Neural cell (in vitro differentiated cells): ENCODE data around the gene SH3PXD2B. TPM values are rescaled to one million over a fixed set of nuclear protein-coding genes. Genes with fewer than 3 reads are reported as not detected.

Experiments
- H2AFZ ChIP-seq: fragments of 200-600, 300-800 bp; sonication (generic), shearing (Covaris generic); 2 replicates; pipeline ENCODE4 v1.6.0; 2014; ENCODE audit warnings: low read depth, mild to moderate bottlenecking, antibody characterized with exemption, low read length, moderate library complexity
- H3F3A ChIP-seq: fragments of 200-600 bp; shearing (Covaris generic); 2 replicates; pipeline ENCODE4 v1.6.1; 2016; ENCODE audit warnings: mild to moderate bottlenecking, moderate library complexity, mixed read lengths, antibody characterized with exemption, low read length; ENCODE audit not compliant: insufficient read depth, poor library complexity, severe bottlenecking
- H3K27ac ChIP-seq: fragments of 200-600, 300-800 bp; sonication (generic), shearing (Covaris generic); 2 replicates; pipeline ENCODE4 v1.5.1; 2014; ENCODE audit warnings: mild to moderate bottlenecking, low read length, moderate library complexity
- H3K27me3 ChIP-seq: fragments of 300-800, 200-600 bp; sonication (generic), shearing (Covaris generic); 2 replicates; pipeline ENCODE4 v1.6.0; 2014; ENCODE audit warnings: mild to moderate bottlenecking, low read depth, low read length, moderate library complexity; ENCODE audit not compliant: insufficient read depth
- H3K36me3 ChIP-seq: fragments of 300-800, 200-600 bp; sonication (generic), shearing (Covaris generic); 2 replicates; pipeline ENCODE4 v1.5.1; 2014; ENCODE audit warnings: mild to moderate bottlenecking, antibody characterized with exemption, low read length, moderate library complexity; ENCODE audit not compliant: insufficient read depth
- H3K4me2 ChIP-seq: fragments of 300-800, 200-600 bp; sonication (generic), shearing (Covaris generic); 2 replicates; pipeline ENCODE4 v1.6.0; 2014; ENCODE audit warnings: mild to moderate bottlenecking, low read length
- H3K4me3 ChIP-seq: fragments of 300-800, 200-600 bp; sonication (generic), shearing (Covaris generic); 2 replicates; pipeline ENCODE4 v1.5.1; 2014; ENCODE audit warnings: mild to moderate bottlenecking, low read length, moderate library complexity
- H3K79me2 ChIP-seq: fragments of 200-600 bp; shearing (Covaris generic); replicated peaks from 2 replicates; pipeline ENCODE4 v1.6.0; 2014; ENCODE audit warnings: mild to moderate bottlenecking, low read length, moderate library complexity; ENCODE audit not compliant: insufficient read depth
- H3K9ac ChIP-seq: fragments of 300-800, 200-600 bp; sonication (generic), shearing (Covaris generic); 2 replicates; pipeline ENCODE4 v1.6.1; 2016; ENCODE audit warnings: mild to moderate bottlenecking, low read length, mixed read lengths
- H3K9me2 ChIP-seq: fragments of 200-600 bp; shearing (Covaris generic); 2 replicates; pipeline ENCODE4 v1.6.1; 2016; ENCODE audit warnings: mild to moderate bottlenecking, low read length, mixed read lengths; ENCODE audit not compliant: insufficient read depth
- H3K9me3 ChIP-seq: fragments of 200-600, 300-800 bp; sonication (generic), shearing (Covaris generic); 2 replicates; pipeline ENCODE4 v1.6.1; 2016; ENCODE audit warnings: mild to moderate bottlenecking, mixed run types, low read length, moderate library complexity, mixed read lengths
- H4K20me1 ChIP-seq: fragments of 200-600 bp; shearing (Covaris generic); 2 replicates; pipeline ENCODE4 v1.6.1; 2016; ENCODE audit warnings: mild to moderate bottlenecking, mixed run types; ENCODE audit not compliant: insufficient read depth
- EP300 ChIP-seq: fragments of 450-650 bp; conservative IDR thresholded peaks from 2 replicates; pipeline ENCODE4 v1.6.1; 2014; ENCODE audit warnings: antibody characterized with exemption, mild to moderate bottlenecking, moderate library complexity; ENCODE audit not compliant: poor library complexity, severe bottlenecking
- EZH2 ChIP-seq: fragments of 200-600, 300-800 bp; shearing (Covaris generic), sonication (generic); IDR thresholded peaks from 2 replicates; pipeline ENCODE4 v1.6.1; 2014; ENCODE audit warnings: antibody characterized with exemption, low read length, borderline replicate concordance, mild to moderate bottlenecking; ENCODE audit not compliant: insufficient read depth, poor library complexity, severe bottlenecking
- MXI1 ChIP-seq: fragments of 450-650 bp; conservative IDR thresholded peaks from 2 replicates; pipeline ENCODE4 v1.6.1; 2014; ENCODE audit warnings: antibody characterized with exemption, mild to moderate bottlenecking; ENCODE audit not compliant: poor library complexity, severe bottlenecking
- POLR2AphosphoS5 ChIP-seq: IDR thresholded peaks from 2 replicates; pipeline ENCODE4 v1.6.1; 2012
- RAD21 ChIP-seq: fragments of 450-650 bp; conservative IDR thresholded peaks from 2 replicates; pipeline ENCODE4 v1.6.1; 2014; ENCODE audit warnings: antibody characterized with exemption, mild to moderate bottlenecking, moderate library complexity
- SMC3 ChIP-seq: fragments of 450-650 bp; conservative IDR thresholded peaks from 2 replicates; pipeline ENCODE4 v1.6.1; 2014; ENCODE audit warnings: antibody characterized with exemption, mild to moderate bottlenecking, moderate library complexity; ENCODE audit not compliant: poor library complexity
- TAF1 ChIP-seq: IDR thresholded peaks from 2 replicates; pipeline ENCODE4 v1.6.1; 2012; ENCODE audit warnings: low read depth
- polyA plus RNA-seq: library from polyadenylated mRNA; depleted of rRNA; stranded (reverse); fragments of >200 nt; gene quantifications from 2 replicates; pipeline ENCODE4 v1.2.3, GENCODE V29; 2014
- TF ChIP-seq, protein P1 (sequence below): fragments of 450-650 bp; IDR thresholded peaks from 2 replicates; pipeline ENCODE4 v1.5.1; 2014; ENCODE audit warnings: antibody characterized with exemption, mild to moderate bottlenecking, moderate library complexity; ENCODE audit not compliant: poor library complexity, severe bottlenecking
- TF ChIP-seq, protein P2 (sequence below): IDR thresholded peaks from 2 replicates; pipeline ENCODE4 v1.6.1; 2012; ENCODE audit warnings: borderline replicate concordance

The SH3PXD2B gene
- polyA plus RNA-seq, 1 donor from 2014 or later = 11.7 TPM

DNA sequence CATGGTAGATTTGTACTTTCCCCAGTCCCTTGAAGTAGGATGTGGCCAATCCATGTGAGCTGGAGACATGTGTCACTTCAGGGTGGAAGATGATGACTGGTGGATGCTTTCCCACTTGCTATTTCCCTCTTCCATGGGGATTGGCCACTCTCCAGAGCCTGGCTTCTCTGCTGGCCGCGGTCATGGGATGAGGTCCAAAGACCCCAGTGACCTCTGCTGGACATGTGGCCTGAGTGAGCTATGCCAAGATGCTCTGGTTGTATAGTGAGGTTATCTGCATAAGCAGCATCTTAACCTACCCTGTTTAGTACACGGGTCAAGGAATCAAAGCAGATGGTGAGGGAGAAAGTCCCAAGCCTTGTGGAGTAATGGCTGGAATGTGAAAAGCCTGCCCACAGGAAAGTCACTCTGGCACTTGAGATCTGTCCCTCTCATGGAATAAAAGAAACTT is 47.1 kb downstream of the SH3PXD2B start:
- H3K9me3 ChIP-seq = no peaks in the 10 kb centered on the region
- H2AFZ ChIP-seq = no peak overlapping the region
- H3K36me3 ChIP-seq = no peaks in the 10 kb centered on the region
- H3K4me2 ChIP-seq = no peak overlapping the region
- H3F3A ChIP-seq = no peaks in the 10 kb centered on the region
- no peaks in the 10 kb centered on the region for H4K20me1 ChIP-seq
- H3K9me2 ChIP-seq = no peaks in the 10 kb centered on the region
- no peak overlapping the region for H3K4me3 ChIP-seq
- TF ChIP-seq MXI1 (no peak), RAD21 (no peak), EZH2 (no peak), POLR2AphosphoS5 (no peak), EP300 (no peak), SMC3 (no peak), TAF1 (no peak)
- TF ChIP-seq, protein P1, sequence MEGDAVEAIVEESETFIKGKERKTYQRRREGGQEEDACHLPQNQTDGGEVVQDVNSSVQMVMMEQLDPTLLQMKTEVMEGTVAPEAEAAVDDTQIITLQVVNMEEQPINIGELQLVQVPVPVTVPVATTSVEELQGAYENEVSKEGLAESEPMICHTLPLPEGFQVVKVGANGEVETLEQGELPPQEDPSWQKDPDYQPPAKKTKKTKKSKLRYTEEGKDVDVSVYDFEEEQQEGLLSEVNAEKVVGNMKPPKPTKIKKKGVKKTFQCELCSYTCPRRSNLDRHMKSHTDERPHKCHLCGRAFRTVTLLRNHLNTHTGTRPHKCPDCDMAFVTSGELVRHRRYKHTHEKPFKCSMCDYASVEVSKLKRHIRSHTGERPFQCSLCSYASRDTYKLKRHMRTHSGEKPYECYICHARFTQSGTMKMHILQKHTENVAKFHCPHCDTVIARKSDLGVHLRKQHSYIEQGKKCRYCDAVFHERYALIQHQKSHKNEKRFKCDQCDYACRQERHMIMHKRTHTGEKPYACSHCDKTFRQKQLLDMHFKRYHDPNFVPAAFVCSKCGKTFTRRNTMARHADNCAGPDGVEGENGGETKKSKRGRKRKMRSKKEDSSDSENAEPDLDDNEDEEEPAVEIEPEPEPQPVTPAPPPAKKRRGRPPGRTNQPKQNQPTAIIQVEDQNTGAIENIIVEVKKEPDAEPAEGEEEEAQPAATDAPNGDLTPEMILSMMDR = no peak
- TF ChIP-seq, protein P2, sequence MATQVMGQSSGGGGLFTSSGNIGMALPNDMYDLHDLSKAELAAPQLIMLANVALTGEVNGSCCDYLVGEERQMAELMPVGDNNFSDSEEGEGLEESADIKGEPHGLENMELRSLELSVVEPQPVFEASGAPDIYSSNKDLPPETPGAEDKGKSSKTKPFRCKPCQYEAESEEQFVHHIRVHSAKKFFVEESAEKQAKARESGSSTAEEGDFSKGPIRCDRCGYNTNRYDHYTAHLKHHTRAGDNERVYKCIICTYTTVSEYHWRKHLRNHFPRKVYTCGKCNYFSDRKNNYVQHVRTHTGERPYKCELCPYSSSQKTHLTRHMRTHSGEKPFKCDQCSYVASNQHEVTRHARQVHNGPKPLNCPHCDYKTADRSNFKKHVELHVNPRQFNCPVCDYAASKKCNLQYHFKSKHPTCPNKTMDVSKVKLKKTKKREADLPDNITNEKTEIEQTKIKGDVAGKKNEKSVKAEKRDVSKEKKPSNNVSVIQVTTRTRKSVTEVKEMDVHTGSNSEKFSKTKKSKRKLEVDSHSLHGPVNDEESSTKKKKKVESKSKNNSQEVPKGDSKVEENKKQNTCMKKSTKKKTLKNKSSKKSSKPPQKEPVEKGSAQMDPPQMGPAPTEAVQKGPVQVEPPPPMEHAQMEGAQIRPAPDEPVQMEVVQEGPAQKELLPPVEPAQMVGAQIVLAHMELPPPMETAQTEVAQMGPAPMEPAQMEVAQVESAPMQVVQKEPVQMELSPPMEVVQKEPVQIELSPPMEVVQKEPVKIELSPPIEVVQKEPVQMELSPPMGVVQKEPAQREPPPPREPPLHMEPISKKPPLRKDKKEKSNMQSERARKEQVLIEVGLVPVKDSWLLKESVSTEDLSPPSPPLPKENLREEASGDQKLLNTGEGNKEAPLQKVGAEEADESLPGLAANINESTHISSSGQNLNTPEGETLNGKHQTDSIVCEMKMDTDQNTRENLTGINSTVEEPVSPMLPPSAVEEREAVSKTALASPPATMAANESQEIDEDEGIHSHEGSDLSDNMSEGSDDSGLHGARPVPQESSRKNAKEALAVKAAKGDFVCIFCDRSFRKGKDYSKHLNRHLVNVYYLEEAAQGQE = no peak
- no peak overlapping the region for H3K27ac ChIP-seq
- no peaks in the 10 kb centered on the region for H3K79me2 ChIP-seq
- no peaks in the 10 kb centered on the region for H3K27me3 ChIP-seq
- H3K9ac ChIP-seq = no peak overlapping the region

DNA sequence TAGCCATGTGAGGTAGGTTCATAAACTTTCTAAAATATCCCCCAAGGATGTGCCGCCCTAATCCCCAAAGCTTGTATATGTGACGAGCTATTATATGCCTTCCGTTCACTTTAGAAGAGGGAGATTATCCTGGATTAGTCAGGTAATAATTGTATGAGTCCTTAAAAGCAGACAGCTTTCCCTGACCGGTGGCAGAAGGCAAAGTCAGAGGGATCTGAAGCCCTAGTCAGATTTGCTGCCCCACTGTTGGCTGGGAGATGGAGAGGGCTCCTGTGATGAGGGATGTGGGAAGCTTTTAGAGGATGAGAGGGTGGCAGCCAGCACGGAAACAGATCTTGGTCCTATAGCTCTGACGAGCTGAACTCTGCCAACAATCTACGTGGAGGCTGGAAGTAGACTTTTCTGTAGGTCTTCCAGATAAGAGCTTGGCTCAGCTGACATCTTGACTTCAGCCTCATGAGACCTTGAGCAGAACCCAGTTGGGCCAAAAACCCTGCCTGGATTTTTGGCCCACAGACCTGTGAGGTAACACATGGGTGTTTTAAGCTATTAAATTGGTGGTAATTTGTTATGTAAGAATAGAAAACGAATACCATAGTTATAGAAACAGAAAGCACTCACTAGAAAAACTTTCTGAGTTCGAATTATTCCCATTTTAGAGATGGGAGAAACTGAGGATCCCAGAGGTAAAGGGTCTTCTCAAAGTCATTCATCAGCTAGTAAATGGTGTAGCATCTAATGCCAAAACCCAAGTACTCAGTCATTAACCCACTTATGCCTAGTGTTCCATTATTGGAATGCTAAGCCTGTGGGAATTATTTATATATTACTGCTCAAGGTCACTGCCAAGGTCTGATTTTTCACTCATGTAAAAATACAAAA is 48.9 kb downstream of the SH3PXD2B start:
- no peaks in the 10 kb centered on the region for H3K36me3 ChIP-seq
- no peak overlapping the region for H3K27ac ChIP-seq
- no peak overlapping the region for H3K9ac ChIP-seq
- H3F3A ChIP-seq = no peaks in the 10 kb centered on the region
- no peaks in the 10 kb centered on the region for H3K9me2 ChIP-seq
- no peaks in the 10 kb centered on the region for H4K20me1 ChIP-seq
- H3K4me3 ChIP-seq = no peak overlapping the region
- H2AFZ ChIP-seq = no peak overlapping the region
- H3K27me3 ChIP-seq = no peaks in the 10 kb centered on the region
- H3K79me2 ChIP-seq = no peaks in the 10 kb centered on the region
- no peak overlapping the region for H3K4me2 ChIP-seq
- no peak for TF ChIP-seq EZH2
- no peaks in the 10 kb centered on the region for H3K9me3 ChIP-seq
